Measurements from ENCODE around the gene CTNNA2. TPM values are rescaled to one million over a fixed set of nuclear protein-coding genes. Genes with fewer than 3 reads are reported as not detected.

CTNNA2 gene
- total and polyA plus RNA-seq, 12 donors: 0.09 to 0.57 (median 0.15) TPM; not detected in 9

GRCh38 chr2:79903222-79904000, 390.6 kb downstream of the CTNNA2 start:
- H3K27me3 ChIP-seq: no peaks in the 10 kb centered on the region
- WGBS, 2 donors: 74 to 76% methylated on average over 5 of the region's 5 CpGs
- intact Hi-C loops (cut with DNase I): no loop called here
- H3K36me3 ChIP-seq: no peaks in the 10 kb centered on the region
- ATAC-seq (no peak), DNase-seq (no peak)
- H3K27ac ChIP-seq: no peak overlapping the region
- no peak overlapping the region for H3K4me3 ChIP-seq
- no peaks in the 10 kb centered on the region for H3K4me1 ChIP-seq
- no peak for TF ChIP-seq CTCF (IDR thresholded peaks at IDR 0.05)
- no peaks in the 10 kb centered on the region for H3K9me3 ChIP-seq

GRCh38 chr2:79906139-79906890, 393.5 kb downstream of the CTNNA2 start:
- no peak overlapping the region for H3K27ac ChIP-seq
- 80 to 83% methylated on average over 10 of the region's 10 CpGs for WGBS, 2 donors
- H3K36me3 ChIP-seq: no peaks in the 10 kb centered on the region
- TF ChIP-seq CTCF (IDR thresholded peaks at IDR 0.05): no peak
- no peaks in the 10 kb centered on the region for H3K4me1 ChIP-seq
- no peak overlapping the region for H3K4me3 ChIP-seq
- peaks cover 0 to 10% (median 0%) of the 10 kb centered on the region in 7 donors for H3K27me3 ChIP-seq
- DNase-seq: no peak
- ATAC-seq: no peak
- H3K9me3 ChIP-seq: no peaks in the 10 kb centered on the region
- intact Hi-C loops (cut with DNase I): no loop called here

GRCh38 chr2:79909521-79909920, 396.7 kb downstream of the CTNNA2 start:
- ATAC-seq (no peak), DNase-seq (no peak)
- 93 to 95% methylated on average over 22 of the region's 22 CpGs for WGBS, 2 donors
- H3K4me3 ChIP-seq: no peak overlapping the region
- H3K4me1 ChIP-seq: no peaks in the 10 kb centered on the region
- H3K27ac ChIP-seq: no peak overlapping the region
- no peaks in the 10 kb centered on the region for H3K36me3 ChIP-seq
- H3K9me3 ChIP-seq: no peaks in the 10 kb centered on the region
- no peak for TF ChIP-seq CTCF (IDR thresholded peaks at IDR 0.05)
- H3K27me3 ChIP-seq: peaks cover 0 to 10% (median 0%) of the 10 kb centered on the region in 7 donors
- intact Hi-C loops (cut with DNase I): no loop called here

GRCh38 chr2:79910643-79911042, 397.8 kb downstream of the CTNNA2 start:
- no peaks in the 10 kb centered on the region for H3K36me3 ChIP-seq
- H3K27ac ChIP-seq: no peak overlapping the region
- H3K9me3 ChIP-seq: no peaks in the 10 kb centered on the region
- intact Hi-C loops (cut with DNase I): no loop called here
- peaks cover 0 to 10% (median 0%) of the 10 kb centered on the region in 7 donors for H3K27me3 ChIP-seq
- WGBS, 2 donors: 24 to 41% methylated on average over 1 of the region's 1 CpG
- H3K4me1 ChIP-seq: no peaks in the 10 kb centered on the region
- H3K4me3 ChIP-seq: no peak overlapping the region
- no peak for DNase-seq
- no peak for ATAC-seq
- no peak for TF ChIP-seq CTCF (IDR thresholded peaks at IDR 0.05)

Measured in heart right ventricle (tissue), 16 donors.